BJ (cell line): ENCODE results near the gene RIOK2. TPM values are rescaled to one million over a fixed set of nuclear protein-coding genes. Genes with fewer than 3 reads are reported as not detected.

ENCODE experiments used
- CTCF ChIA-PET: fragments of 350-600 bp; formaldehyde crosslinking; extraction: SDS; loops from one replicate; lab custom pipeline; 2021; ENCODE audit warnings: antibody characterized with exemption, inconsistent platforms; lab: Yijun Ruan, JAX
- POLR2A ChIA-PET: fragments of 300-600 bp; sonication (Branson Sonifier 250); formaldehyde crosslinking; extraction: SDS; loops from one replicate; lab custom pipeline; 2021; ENCODE audit warnings: antibody characterized with exemption; lab: Charles Lee
- DNase-seq: peaks from one replicate; pipeline ENCODE4 v3.0.0-alpha.2; 2011; ENCODE audit warnings: low read depth
- H3K27me3 ChIP-seq: 2 replicates; pipeline ENCODE4 v1.6.0; 2011; ENCODE audit warnings: low read length; ENCODE audit not compliant: control insufficient read depth, insufficient read depth
- H3K36me3 ChIP-seq: 2 replicates; pipeline ENCODE4 v1.5.1; 2011; ENCODE audit warnings: low read length; ENCODE audit not compliant: control insufficient read depth, insufficient read depth
- H3K4me3 ChIP-seq: 2 replicates; pipeline ENCODE4 v1.5.1; 2011; ENCODE audit warnings: low read depth, mild to moderate bottlenecking, control low read depth, low read length
- CTCF ChIP-seq: IDR thresholded peaks from 2 replicates; pipeline ENCODE4 v1.5.1; 2011; ENCODE audit warnings: low read depth, mild to moderate bottlenecking, control low read depth, inconsistent platforms, low read length, moderate library complexity; ENCODE audit not compliant: insufficient read depth
- polyA plus RNA-seq: library from polyadenylated mRNA; depleted of rRNA; stranded (reverse); fragments of >200 nt; gene quantifications from 2 replicates; pipeline ENCODE4 v1.2.3, GENCODE V29; 2011; rRNA removed
- small RNA-seq: library from RNA; depleted of rRNA; stranded (forward); fragments of <200 nt; gene quantifications from one replicate; pipeline ENCODE3, GENCODE V24; 2012; ENCODE audit warnings: low replicate concordance, low read depth; ENCODE audit not compliant: insufficient read length

The RIOK2 gene
- polyA plus RNA-seq, 1 experiment = 5.7 TPM

GRCh38 chr5:97115932-97116331, 67.1 kb downstream of the RIOK2 start:
- CTCF ChIA-PET = interaction anchor here (1.3 kb wide), 1 partner anchor 247 kb away, joined by 4 read pairs; no protein-coding TSS in a partner anchor
- POLR2A ChIA-PET = no interaction called here
- no peak for DNase-seq
- peaks cover 2% of the 10 kb centered on the region; the same call in 1 of the 2 replicates for H3K27me3 ChIP-seq
- no peak overlapping the region for H3K4me3 ChIP-seq
- no peak for TF ChIP-seq CTCF
- H3K36me3 ChIP-seq = no peaks in the 10 kb centered on the region

- Histone ChIP-seq H3K36me3 (no peaks in the 10 kb centered on the region), H3K4me3 (no peak overlapping the region), H3K27me3 (peaks cover 5% of the 10 kb centered on the region)
- TF ChIP-seq CTCF = no peak
- DNase-seq = no peak
- CTCF ChIA-PET = no interaction called here
- POLR2A ChIA-PET = no interaction called here
Measured at GRCh38 chr5:97112230-97112629, 70.8 kb downstream of the RIOK2 start.

- Histone ChIP-seq H3K4me3 (no peak overlapping the region), H3K36me3 (no peaks in the 10 kb centered on the region), H3K27me3 (peaks cover 5% of the 10 kb centered on the region)
- TF ChIP-seq CTCF = no peak
- POLR2A ChIA-PET = no interaction called here
- CTCF ChIA-PET = no interaction called here
- DNase-seq = no peak
Measured at GRCh38 chr5:97111616-97112015, 71.4 kb downstream of the RIOK2 start.

GRCh38 chr5:97111004-97111403, 72.0 kb downstream of the RIOK2 start:
- no peak for TF ChIP-seq CTCF
- Histone ChIP-seq H3K27me3 (peaks cover 7% of the 10 kb centered on the region), H3K4me3 (no peak overlapping the region), H3K36me3 (no peaks in the 10 kb centered on the region)
- no peak for DNase-seq
- POLR2A ChIA-PET = interaction anchor here (0.6 kb wide), 1 partner anchor 243 kb away, joined by 3 read pairs; no protein-coding TSS in a partner anchor
- CTCF ChIA-PET = no interaction called here

Small RNA genes within 50 kb of the gene (small RNA-seq; reads per million reads assigned to genes)
- not detected for gene RNU1-73P

Other genes starting within 250 kb of the RIOK2 start
- 6.3 and 12.3 TPM in 2 replicates for gene LNPEP, start 247.2 kb downstream of the RIOK2 start, polyA plus RNA-seq
- gene LIX1, start 40.6 kb downstream of the RIOK2 start, polyA plus RNA-seq = not detected in 2 replicates